GM15510 (cell line): Measurements from ENCODE around the gene SLC8B1.

Experiments
- POLR2A ChIP-seq: IDR thresholded peaks from 3 replicates; pipeline ENCODE4 v1.6.1; 2011; ENCODE audit warnings: borderline replicate concordance; ENCODE audit not compliant: insufficient read length; ENCODE audit errors: extremely low read depth

SLC8B1 gene

GRCh38 chr12:113333418-113333750 lies 1.5 kb downstream of the SLC8B1 start:
- TF ChIP-seq POLR2A: no peak

GRCh38 chr12:113332688-113333417 lies 2.1 kb downstream of the SLC8B1 start:
- TF ChIP-seq POLR2A: no peak

- TF ChIP-seq POLR2A: no peak
These were observed 4.4 kb downstream of the SLC8B1 start for GRCh38 chr12:113330505-113330904.

- no peak for TF ChIP-seq POLR2A
These were observed 5.0 kb downstream of the SLC8B1 start for GRCh38 chr12:113329791-113330417.

- no peak for TF ChIP-seq POLR2A
These were observed 5.7 kb downstream of the SLC8B1 start for GRCh38 chr12:113329022-113329790.

- TF ChIP-seq POLR2A: no peak
These were observed 6.5 kb downstream of the SLC8B1 start for GRCh38 chr12:113328368-113328889.

- no peak for TF ChIP-seq POLR2A
These were observed 8.0 kb downstream of the SLC8B1 start for GRCh38 chr12:113326775-113327395.

GRCh38 chr12:113325916-113326315 lies 9.0 kb downstream of the SLC8B1 start:
- TF ChIP-seq POLR2A: no peak

GRCh38 chr12:113322343-113322742 lies 12.6 kb downstream of the SLC8B1 start:
- TF ChIP-seq POLR2A: no peak

- TF ChIP-seq POLR2A: no peak
These were observed 14.5 kb downstream of the SLC8B1 start for GRCh38 chr12:113320401-113320800.

GRCh38 chr12:113318900-113319628 lies 15.8 kb downstream of the SLC8B1 start:
- TF ChIP-seq POLR2A: no peak

GRCh38 chr12:113318046-113318656 lies 16.8 kb downstream of the SLC8B1 start:
- TF ChIP-seq POLR2A: no peak

- TF ChIP-seq POLR2A: no peak
These were observed 17.8 kb downstream of the SLC8B1 start for GRCh38 chr12:113317122-113317521.

GRCh38 chr12:113316155-113316554 lies 18.8 kb downstream of the SLC8B1 start:
- no peak for TF ChIP-seq POLR2A
